Upper lobe of left lung (tissue), 6 donors: ENCODE results near the gene OGFOD2. TPM values are rescaled to one million over a fixed set of nuclear protein-coding genes. Genes with fewer than 3 reads are reported as not detected.

ENCODE experiments used
- ATAC-seq, 2 donors: fragments of 200-7000 bp; cut with Tn5 transposase; one replicate each; pipeline ENCODE4 v1.9.1; 2022; ENCODE audit warnings: mild to moderate bottlenecking in 2 of 2, moderate library complexity in 2 of 2; ENCODE audit not compliant: low FRiP score in 2 of 2
- DNase-seq, 2 donors: peaks; one replicate each; pipeline ENCODE4 v3.0.0-alpha.2; 2019 to 2020
- H3K27ac ChIP-seq, 4 donors: fragments of 200-600 bp; sonication (generic); one replicate each; pipeline ENCODE4 v1.5.1; 2016 to 2019
- H3K27me3 ChIP-seq, 4 donors: fragments of 200-600 bp; sonication (generic); one replicate each; pipeline ENCODE4 v1.5.1; 2017 to 2019
- H3K36me3 ChIP-seq, 4 donors: fragments of 200-600 bp; sonication (generic); one replicate each; pipeline ENCODE4 v1.5.1; 2016 to 2019
- H3K4me1 ChIP-seq, 4 donors: fragments of 200-600 bp; sonication (generic); one replicate each; pipeline ENCODE4 v1.5.1; 2018 to 2019
- H3K4me3 ChIP-seq, 4 donors: fragments of 200-600 bp; sonication (generic); one replicate each; pipeline ENCODE4 v1.5.1; 2017 to 2019; ENCODE audit warnings: mild to moderate bottlenecking in 2 of 4, moderate library complexity in 1 of 4
- H3K9me3 ChIP-seq, 4 donors: fragments of 200-600 bp; sonication (generic); one replicate each; pipeline ENCODE4 v1.5.1; 2018 to 2019
- CTCF ChIP-seq, 6 experiments: fragments of 450-650 bp in 4 of 6; fragments of 200-600 bp in 2 of 6; sonication (generic) in 2 of 6; IDR thresholded peaks; one replicate each; pipeline ENCODE4 v1.5.1; 2016 to 2019; ENCODE audit warnings: antibody characterized with exemption in 6 of 6
- EP300 ChIP-seq, 4 donors: sonication (generic); formaldehyde crosslinking; IDR thresholded peaks; one replicate each; pipeline ENCODE4 v1.5.1; 2017; ENCODE audit warnings: antibody characterized with exemption in 4 of 4, control low read depth in 2 of 4
- POLR2A ChIP-seq, 4 donors: fragments of 450-650 bp; IDR thresholded peaks; one replicate each; pipeline ENCODE4 v1.5.1; 2016 to 2017; ENCODE audit warnings: antibody characterized with exemption in 4 of 4, mild to moderate bottlenecking in 2 of 4
- POLR2AphosphoS5 ChIP-seq, 2 donors: sonication (generic); formaldehyde crosslinking; IDR thresholded peaks; one replicate each; pipeline ENCODE4 v1.5.1; 2017; ENCODE audit warnings: antibody characterized with exemption in 2 of 2
- WGBS, 2 donors: methylation state at CpG; one replicate each; pipeline ENCODE4 v1.1.5; 2017 to 2018; 5-methylcytosine and 5-hydroxymethylcytosine counted together
- total RNA-seq, 6 donors: library from RNA; depleted of rRNA in 4 of 6; stranded (reverse); fragments of >200 nt in 4 of 6; gene quantifications; one replicate each; pipeline versions ENCODE4 v1.1.0 to v1.2.1, GENCODE V29; 2016 to 2021
- donor health status: DM: no; HTN: no; CAD: no; lungs with moderate emphysema.
- donor health status: DM: no; HTN: yes; CAD: no; lungs with severe emphysema.

The OGFOD2 gene
- total RNA-seq, 6 donors from 2014 or later, result 8.1 to 44.0 (median 17.6) TPM

DNA sequence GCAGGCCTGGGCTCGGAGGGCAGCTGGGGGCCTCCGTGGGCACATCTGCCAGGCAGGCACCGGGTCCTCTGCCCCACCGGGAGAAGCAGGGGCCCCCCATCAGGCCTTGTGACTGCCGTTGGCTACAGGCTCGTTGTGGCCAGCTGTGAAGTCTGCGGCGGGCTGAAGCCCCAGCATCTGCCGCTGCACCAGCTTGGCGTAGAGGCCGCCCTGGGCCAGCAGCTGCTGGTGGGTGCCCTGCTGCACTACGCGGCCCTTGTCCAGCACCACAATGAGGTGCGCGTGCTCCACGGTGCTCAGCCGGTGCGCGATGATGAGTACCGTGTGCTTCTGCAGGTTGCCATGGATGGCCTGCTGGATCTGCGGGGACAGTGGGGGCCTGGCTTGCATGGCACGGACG is 45.2 kb upstream of the OGFOD2 start:
- DNase-seq (peak in 1 of 2 donors; percentile 74), ATAC-seq (no peak)
- Histone ChIP-seq H3K36me3 (no peaks in the 10 kb centered on the region), H3K27ac (no peak overlapping the region), H3K27me3 (no peaks in the 10 kb centered on the region), H3K9me3 (no peaks in the 10 kb centered on the region), H3K4me3 (no peak overlapping the region), H3K4me1 (no peaks in the 10 kb centered on the region)
- no peak for TF ChIP-seq POLR2A (IDR thresholded peaks at IDR 0.05)
- WGBS, 2 donors, result 91 to 95% methylated on average over 8 to 15 of the region's 23 CpGs

DNA sequence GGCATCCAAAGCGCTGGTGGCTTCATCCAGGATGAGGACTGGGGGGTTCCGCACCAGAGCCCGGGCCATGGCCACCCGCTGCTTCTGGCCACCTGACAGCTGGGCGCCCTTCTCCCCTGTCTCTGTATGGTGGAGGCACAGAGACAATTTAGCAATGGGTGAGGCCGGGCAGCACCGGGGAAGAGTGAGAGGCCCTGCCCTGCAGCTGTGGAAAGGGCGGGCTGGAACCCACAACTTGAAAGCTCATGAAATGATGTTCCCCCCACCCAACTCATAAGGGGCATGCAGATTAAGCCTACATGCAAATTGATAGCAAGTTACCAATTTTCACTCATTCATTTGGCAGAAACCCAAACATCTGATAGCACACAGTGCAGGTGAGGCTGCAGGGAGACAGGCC is 42.8 kb upstream of the OGFOD2 start:
- WGBS, 2 donors, result 94 to 99% methylated on average over 8 of the region's 8 CpGs

DNA sequence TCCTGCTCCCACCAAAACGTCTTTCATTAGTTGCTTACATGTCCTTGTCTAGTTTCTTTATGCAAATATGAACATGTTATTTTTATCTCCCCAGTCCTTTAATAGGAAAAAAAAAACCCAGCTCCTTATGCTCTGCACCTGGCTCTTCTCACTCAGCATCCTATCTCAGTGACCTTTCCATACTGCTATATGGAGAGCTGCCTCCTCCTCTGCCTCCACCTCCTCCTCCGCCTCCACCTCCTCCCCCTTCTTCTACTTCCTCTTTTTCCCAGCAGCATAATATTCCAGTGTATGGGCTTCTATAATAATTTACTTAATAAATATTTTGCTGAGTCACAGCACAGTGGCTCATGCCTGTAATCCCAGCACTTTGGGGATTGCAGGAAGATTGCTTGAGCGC is 40.3 kb upstream of the OGFOD2 start:
- no peaks in the 10 kb centered on the region for H3K4me1 ChIP-seq
- H3K4me3 ChIP-seq, result no peak overlapping the region
- TF ChIP-seq CTCF (IDR thresholded peaks at IDR 0.05) (no peak), POLR2A (IDR thresholded peaks at IDR 0.05) (no peak), EP300 (IDR thresholded peaks at IDR 0.05) (no peak), POLR2AphosphoS5 (IDR thresholded peaks at IDR 0.05) (no peak)
- DNase-seq (no peak), ATAC-seq (no peak)
- no peaks in the 10 kb centered on the region for H3K36me3 ChIP-seq
- H3K27me3 ChIP-seq, result no peaks in the 10 kb centered on the region
- no peak overlapping the region for H3K27ac ChIP-seq
- H3K9me3 ChIP-seq, result no peaks in the 10 kb centered on the region
- 73 to 77% methylated on average over 3 of the region's 3 CpGs for WGBS, 2 donors

More for the DNA sequence above, 42.8 kb upstream of the OGFOD2 start:
- H3K9me3 ChIP-seq, result no peaks in the 10 kb centered on the region
- no peaks in the 10 kb centered on the region for H3K27me3 ChIP-seq
- H3K4me1 ChIP-seq, result no peaks in the 10 kb centered on the region
- no peak for DNase-seq
- no peak for ATAC-seq
- TF ChIP-seq EP300 (IDR thresholded peaks at IDR 0.05) (no peak), CTCF (IDR thresholded peaks at IDR 0.05) (no peak), POLR2AphosphoS5 (IDR thresholded peaks at IDR 0.05) (no peak), POLR2A (IDR thresholded peaks at IDR 0.05) (no peak)
- no peak overlapping the region for H3K27ac ChIP-seq
- no peak overlapping the region for H3K4me3 ChIP-seq
- H3K36me3 ChIP-seq, result no peaks in the 10 kb centered on the region

DNA sequence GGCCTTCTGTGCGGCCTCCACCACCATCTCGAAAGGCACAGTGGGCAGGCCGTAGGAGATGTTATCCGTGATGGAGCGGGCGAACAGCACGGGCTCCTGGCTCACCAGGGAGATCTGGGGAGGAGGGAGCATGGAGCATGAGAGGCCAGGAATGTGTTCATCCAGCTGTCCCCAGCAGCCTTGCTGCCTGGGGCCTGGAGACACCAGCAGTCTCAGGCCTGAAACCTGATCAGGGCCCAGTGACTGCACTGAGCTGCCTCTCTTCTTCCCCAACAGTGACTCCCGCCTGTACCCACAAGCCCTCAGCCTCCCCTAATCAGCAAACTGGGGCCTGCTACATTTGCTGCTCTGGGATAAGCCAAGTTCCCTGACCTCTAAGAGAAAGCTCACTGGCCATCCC is 39.7 kb upstream of the OGFOD2 start:
- Histone ChIP-seq H3K4me3 (no peak overlapping the region), H3K9me3 (no peaks in the 10 kb centered on the region), H3K27ac (no peak overlapping the region), H3K36me3 (no peaks in the 10 kb centered on the region), H3K4me1 (no peaks in the 10 kb centered on the region), H3K27me3 (no peaks in the 10 kb centered on the region)
- 95 to 96% methylated on average over 8 of the region's 8 CpGs for WGBS, 2 donors
- no peak for ATAC-seq
- TF ChIP-seq POLR2A (IDR thresholded peaks at IDR 0.05) (no peak), EP300 (IDR thresholded peaks at IDR 0.05) (no peak), CTCF (IDR thresholded peaks at IDR 0.05) (no peak), POLR2AphosphoS5 (IDR thresholded peaks at IDR 0.05) (no peak)
- no peak for DNase-seq

- DNase-seq (peak in 1 of 2 donors; percentile 58), ATAC-seq (no peak)
- peaks cover 0 to 6% (median 3%) of the 10 kb centered on the region in 4 donors for H3K4me1 ChIP-seq
- H3K27me3 ChIP-seq, result no peaks in the 10 kb centered on the region
- no peak overlapping the region for H3K4me3 ChIP-seq
- H3K9me3 ChIP-seq, result no peaks in the 10 kb centered on the region
- TF ChIP-seq POLR2A (IDR thresholded peaks at IDR 0.05), result no peak
- TF ChIP-seq POLR2AphosphoS5 (IDR thresholded peaks at IDR 0.05), result no peak
- TF ChIP-seq CTCF (IDR thresholded peaks at IDR 0.05), result no peak
- TF ChIP-seq EP300 (IDR thresholded peaks at IDR 0.05), result no peak
- no peak overlapping the region for H3K27ac ChIP-seq
- H3K36me3 ChIP-seq, result no peaks in the 10 kb centered on the region
- 48 to 81% methylated on average over 3 of the region's 3 CpGs for WGBS, 2 donors
Observed at GRCh38 chr12:122937622-122938091, 37.4 kb upstream of the OGFOD2 start.
